Epidermal melanocyte (primary cell): ENCODE results near the gene BRSK2.
A peak's percentile ranks its signal among the peaks of the same experiment; 100 is the strongest.

ENCODE experiments used
- DNase-seq: peaks from one replicate; pipeline ENCODE4 v3.0.0; 2011; ENCODE audit warnings: low spot score; ENCODE audit not compliant: insufficient read length

BRSK2 gene

DNA sequence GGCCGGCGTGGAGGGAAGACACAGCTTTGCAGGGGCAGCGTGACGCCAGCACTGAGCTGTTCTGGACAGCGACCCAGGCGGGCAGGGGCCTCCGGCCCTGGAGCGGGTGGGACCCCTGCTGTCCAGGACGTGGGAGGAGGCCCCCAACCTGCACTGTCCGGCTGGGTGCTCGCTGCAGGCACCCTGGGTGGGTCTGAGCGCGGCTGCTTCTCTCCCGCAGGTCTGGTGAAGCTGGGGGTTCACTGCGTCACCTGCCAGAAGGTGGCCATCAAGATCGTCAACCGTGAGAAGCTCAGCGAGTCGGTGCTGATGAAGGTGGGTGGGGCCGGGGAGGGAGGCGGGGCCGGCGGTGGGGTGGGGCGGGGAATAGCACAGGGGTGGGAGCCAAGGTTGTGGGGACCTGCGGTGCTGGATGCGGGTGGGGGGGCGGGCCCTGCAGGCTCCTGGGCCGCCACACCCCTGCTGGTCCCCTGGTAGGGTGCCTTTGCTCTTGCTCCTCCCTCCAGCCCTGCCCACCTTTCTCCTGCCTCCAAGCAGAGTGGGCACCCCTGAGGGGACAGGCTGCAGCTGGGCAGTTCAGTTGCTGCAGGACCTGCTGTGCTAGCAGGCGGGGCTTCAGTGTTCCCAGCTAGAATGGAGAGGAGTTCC, 46.2 kb downstream of the BRSK2 start:
- no peak for DNase-seq

DNA sequence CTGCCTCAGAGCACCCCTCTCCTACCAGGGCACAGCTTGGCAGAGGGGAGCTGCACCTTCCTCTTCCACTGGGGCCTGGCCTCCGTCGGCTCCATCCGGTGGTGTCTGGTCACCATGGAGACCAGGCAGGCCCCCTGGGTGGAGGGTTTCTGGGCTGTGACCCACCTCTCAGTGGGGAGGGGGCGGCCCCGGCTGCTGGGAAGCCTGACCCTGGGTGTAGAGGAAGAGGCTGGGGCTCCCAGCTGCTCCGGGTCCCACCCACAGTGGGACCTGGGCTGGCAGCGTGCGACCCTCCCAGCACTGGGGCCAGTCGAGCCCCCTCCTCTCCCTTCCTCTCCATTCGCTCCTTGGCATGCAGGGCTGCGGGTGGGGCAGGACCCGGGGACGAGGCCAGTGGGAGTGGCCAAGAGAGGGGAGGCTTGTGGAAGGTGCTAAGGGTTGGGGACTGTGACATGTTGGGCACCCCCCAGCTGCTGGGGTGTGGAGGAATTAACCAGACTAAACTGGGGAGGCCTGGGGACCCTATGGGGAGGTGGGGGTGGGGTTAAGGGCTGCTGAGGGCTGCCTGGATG, 46.8 kb downstream of the BRSK2 start:
- DNase-seq = no peak

DNA sequence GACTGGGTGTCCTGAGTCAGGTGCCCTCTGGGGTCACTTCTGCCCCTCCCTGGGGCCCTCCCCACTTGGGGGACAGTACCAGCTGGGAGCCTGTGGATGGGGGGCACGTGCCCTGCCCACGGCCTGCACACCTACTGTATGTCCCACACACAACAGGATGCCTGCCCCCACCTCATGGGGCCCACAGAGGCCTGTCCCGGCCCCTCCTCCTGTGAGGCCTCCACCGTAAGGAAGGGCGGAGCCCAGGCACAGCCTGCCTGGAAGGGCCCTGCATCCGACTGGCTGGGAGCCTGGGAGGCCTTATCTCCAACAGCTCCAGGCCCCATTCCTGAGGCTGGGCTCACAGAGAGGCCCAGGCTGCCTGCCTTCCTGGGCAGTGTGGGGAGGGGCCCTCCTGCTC, 47.8 kb downstream of the BRSK2 start:
- DNase-seq = no peak

DNA sequence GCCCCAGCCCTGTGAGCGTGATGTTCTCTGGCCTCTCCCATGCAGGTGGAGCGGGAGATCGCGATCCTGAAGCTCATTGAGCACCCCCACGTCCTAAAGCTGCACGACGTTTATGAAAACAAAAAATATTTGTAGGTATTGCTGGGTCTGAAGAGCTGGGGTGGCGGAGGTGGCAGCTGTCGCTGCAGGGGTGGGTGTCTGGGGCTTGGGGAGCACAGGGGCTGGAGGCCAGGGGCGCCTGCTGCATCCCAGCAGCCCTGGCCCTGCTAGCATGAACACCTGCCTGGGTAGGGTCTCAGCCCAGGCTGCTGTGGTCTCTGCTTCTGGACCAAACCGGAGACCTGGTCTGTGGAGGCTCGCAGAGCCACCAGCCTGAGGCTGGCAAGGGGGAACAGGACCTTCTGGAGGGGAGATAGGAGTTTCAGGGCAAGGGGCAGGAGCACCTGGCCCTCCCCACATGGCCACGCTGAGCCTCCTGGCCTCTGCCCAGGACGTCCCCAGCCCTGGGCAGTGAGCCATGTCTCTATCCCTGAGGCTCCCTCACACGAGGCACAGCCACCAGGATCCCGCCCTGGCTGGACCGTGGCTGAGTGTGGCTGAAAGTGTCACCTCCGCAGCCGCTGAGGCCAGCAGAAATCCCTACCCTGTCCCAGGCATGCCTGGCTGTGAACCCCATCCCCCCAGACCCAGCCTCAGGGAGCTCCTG, 48.7 kb downstream of the BRSK2 start:
- no peak for DNase-seq

DNA sequence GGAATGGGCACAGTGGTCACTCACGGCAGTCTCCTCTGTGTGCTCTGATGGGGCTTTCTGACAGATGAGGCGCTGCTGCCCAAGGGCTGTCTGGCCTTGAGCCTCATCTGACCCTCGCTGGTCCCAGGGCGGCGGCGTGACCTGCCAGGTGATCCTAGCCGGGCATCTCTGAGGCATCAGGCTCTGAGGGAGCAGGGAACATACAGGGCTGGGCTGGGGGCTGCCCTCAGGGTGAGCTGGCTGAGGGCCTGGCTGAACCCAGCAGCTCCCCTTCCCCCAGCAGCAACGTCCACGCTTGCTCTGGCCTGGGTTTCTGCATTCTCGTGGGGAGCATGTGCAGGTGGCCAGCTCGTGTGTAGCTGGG, 49.2 kb downstream of the BRSK2 start:
- no peak for DNase-seq

DNA sequence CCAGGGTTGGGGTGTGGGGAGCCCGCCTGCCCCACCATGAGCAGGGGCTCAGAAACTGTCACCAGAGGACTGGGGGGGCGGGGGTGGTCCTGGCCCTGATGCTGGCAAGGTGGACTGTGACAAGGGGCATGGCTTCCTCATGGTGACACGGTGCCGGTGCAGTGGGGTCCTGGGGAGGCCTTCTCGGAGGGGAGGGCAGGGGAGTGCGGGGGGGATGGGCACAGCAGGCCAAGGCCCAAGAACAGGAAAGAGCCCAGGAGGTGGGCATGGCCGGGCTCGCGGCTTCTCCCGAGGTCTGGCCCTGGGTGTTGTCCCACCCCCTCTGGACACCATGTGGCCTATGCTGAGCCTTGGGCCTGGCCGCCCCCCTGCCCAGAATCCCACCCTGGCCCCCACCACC, 49.6 kb downstream of the BRSK2 start:
- no peak for DNase-seq

DNA sequence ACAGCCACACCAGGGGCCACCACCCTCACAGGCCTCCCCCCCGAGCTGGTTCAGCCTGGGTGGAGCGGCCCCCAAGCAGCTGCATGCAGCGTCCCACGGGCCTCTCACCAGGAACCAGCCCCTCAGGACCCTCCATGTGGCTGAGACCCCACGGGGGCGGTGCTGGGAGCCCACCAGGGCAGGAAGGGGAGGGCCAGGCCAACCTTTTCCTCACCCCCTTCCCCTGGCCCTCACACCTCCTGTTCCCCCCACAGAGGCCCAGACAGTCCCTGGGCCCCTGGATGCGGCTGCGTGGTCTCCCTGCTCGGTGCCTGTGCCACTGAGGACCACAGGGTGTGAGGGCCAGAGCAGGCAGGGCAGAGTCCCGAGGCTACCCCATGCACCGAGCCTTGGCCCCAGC, 50.3 kb downstream of the BRSK2 start:
- no peak for DNase-seq

DNA sequence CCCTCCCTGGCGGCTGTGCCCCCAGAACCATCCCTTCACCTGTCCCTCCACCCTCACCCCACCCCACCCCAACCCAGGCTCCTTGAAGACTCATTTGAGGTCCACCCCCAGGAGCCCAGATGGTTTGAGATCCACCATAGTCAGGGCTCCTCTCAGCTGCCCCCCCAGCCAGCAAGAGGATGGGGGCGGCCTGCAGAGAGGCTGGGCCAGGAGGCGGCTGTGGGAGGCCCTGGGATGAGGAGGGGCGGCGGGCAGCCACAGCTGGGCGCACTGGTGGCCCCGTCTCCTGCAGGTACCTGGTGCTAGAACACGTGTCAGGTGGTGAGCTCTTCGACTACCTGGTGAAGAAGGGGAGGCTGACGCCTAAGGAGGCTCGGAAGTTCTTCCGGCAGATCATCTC, 50.8 kb downstream of the BRSK2 start:
- no peak for DNase-seq

DNA sequence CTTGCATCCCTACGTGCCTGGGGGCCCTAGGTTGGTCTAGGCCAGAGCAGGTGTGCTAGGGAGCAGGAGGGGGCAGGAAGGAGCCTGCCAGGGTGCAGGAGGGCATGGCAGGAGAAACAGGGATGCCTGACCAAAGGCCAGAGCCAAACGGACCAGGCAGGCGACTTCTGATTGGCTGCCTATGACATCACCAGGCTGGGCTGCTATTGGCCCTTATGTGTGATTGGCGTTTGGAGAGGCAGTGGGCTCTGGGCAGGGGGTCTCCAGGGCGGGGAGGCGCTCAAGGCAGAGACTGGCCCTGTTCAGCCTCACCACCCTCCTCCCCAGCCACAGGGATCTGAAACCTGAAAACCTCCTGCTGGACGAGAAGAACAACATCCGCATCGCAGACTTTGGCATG, 52.4 kb downstream of the BRSK2 start:
- DNase-seq = no peak

DNA sequence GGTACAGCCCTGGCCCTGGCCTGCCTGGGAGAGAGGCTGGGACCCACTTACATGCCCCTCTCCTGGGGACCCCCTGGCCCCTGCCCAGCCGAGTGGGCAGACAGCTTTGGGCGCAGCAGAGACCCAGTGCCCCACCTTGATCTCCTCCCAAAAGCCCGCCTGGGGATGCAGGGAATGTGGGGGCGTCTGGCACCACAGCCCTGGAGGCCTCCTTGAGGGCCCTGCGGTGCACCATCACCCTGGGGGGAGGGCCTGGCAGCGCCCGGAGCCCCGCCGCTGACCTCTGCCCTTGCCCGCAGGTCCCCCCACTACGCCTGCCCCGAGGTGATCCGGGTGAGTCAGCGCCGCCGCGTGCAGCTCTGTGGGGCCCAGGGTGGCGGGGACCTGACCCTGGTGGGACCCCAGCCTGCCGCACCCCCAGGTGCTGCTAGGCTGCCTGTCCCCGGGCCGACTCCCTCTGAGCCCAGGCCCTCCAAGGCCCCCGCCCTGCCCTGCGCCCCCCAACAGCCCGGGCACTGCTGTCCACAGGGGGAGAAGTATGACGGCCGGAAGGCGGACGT, 53.2 kb downstream of the BRSK2 start:
- DNase-seq = no peak

DNA sequence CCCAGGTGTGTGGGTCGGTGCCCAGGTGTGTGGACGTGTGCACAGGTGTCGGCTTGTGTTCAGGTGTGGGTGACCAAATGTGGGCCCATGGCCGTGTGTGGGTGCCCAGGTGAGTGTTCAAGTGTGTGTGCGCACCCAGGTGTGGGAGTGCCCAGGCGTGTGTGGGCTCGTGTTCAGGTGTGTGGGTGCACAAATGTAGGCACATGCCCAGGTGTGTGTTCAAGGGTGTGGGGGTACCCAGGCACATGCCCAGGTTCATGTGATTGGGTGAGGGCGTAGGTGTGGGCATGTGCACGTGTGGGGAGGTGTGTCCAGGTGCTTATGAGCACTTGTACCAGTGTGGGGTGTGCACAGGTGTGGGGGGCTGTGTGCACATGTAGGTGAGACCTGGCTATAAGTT, 54.0 kb downstream of the BRSK2 start:
- no peak for DNase-seq

DNA sequence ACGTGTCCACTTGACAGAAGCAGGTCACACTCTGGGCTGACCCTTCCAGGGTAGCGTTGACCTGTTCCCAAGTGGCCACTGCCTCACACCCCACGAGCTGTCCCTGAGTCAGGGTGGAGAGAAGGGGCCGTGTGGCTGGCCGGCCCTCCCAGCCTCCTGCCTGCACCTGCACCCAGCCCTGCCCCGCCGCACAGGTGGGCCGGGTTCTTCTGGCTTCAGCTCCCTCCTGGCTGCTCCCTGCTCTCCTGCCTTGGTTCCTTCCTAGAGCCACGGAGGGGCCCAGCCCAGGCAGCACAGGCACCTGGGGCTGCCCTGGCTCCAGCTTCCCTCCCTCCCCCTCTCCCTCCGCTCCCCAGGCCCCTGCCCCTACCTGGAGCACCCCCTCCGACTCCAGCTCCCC, 54.6 kb downstream of the BRSK2 start:
- no peak for DNase-seq

DNA sequence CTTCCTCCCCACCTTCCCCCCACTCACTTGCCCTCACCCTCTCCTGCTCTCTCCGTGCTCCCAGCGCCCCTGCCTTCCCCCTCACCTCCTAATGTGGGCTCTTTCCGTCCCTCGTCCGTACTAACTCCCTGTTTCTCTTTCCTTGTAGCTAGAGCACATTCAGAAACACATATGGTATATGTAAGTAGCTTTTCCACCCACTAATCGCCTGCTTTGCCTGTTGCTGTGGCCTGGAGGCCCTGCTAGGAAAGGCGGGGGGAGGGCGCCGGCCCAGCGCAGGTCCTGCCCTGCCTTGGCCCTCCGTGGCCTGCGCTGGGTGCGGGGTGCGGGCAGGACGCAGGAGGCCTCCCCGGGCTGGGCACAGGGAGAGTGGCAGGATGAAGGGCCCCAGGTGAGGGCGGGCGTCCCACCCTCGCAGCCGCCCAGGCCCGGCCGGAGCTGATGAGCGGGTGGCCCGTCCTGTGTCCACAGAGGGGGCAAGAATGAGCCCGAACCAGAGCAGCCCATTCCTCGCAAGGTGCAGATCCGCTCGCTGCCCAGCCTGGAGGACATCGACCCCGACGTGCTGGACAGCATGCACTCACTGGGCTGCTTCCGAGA, 55.2 kb downstream of the BRSK2 start:
- no peak for DNase-seq

DNA sequence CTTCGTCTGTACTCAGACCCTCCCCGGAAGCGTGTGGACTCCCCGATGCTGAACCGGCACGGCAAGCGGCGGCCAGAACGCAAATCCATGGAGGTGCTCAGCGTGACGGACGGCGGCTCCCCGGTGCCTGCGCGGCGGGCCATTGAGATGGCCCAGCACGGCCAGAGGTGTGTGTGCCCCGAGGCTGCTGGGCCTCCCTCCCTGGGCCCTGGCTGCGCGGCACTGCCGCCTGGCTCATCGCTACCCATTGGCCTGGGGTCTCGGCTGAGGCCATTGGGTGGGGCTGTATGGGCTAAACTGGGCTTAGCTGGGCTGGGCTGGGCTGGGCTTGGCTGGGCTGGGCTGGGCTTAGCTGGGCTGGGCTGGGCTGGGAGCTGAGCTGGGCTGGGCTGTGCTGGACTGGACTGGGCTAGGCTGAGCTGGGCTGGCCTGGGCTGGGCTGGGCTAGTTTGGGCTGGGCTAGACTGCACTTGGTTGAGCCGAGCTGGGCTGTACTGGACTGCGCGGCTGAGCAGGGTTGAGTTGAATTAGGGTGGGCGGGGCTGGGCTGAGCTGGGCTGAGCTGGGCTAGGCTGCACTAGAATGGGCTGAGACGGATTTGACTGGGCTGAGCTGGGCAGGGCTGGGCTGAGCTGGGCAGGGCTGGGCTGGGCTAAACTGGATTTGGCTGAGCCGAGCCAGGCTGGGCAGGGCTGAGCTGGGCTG, 56.2 kb downstream of the BRSK2 start:
- no peak for DNase-seq

DNA sequence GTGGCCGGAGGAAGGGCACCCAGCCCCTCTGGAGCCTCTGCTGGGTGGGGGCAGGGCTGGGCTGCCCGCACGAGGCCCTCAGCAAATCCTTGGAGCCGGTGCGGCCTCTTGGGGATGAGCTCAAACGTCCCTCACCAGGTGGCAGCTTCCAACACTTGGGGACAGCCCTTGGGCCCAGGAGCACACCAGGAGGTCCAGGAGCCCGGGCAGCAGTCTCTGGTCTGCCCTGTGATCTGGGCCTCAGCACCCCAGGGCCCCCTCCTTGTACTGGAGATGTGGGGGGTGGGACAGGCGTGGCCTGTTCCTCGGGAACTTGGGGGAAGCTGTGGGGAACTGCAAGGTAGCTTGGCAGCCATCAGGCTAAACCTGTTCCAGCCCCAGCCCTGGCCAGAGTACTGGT, 56.9 kb downstream of the BRSK2 start:
- no peak for DNase-seq

DNA sequence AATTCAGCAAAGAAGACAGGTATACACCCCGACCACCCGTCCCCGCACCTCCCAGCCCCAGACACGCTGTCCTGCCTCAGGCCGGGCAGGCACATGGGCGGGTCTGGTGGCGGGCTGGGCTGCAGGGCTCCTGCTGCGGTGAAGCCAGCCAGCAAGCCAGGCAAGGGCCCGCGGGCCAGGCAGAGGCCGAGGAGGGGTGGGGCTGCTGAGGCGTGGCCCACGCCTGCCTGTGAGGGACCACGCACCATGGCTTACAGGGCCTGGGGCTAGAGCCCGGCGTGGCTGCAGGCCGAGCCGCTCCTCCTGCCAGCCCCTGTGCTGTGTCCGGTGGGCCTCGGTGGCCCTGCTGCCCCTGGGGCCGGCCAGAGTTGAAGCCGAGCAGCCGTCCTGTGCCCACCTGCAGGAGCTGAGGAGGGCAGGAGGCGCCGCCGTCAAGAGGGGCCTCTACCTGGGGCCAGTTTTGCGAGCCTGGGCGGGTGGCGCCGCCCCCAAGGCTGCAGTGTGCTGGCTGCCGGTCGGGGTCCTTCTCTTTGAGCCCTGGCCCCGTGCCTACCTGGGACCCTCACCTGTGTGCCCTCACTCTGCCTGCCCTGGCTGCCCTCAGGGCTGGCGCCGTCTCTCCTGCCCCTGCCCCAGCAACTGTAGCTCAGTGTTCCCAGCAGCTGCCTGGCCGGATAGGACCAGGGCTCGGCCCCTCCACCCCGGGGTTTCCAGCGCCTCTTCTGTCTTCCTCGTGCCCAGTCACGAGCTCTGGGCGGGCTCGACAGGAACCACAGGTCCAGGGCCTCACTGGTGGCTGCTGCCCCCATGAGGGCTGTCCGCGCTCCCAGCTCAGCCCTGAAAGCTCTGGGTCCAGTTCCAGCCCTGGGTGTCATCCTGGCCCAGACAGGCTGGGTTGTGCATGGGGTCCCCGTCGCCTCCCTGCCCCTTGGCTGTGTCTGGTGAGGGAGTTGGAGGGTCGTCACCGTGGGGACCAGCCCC, 58.4 kb downstream of the BRSK2 start:
- peak; percentile 77 for DNase-seq

DNA sequence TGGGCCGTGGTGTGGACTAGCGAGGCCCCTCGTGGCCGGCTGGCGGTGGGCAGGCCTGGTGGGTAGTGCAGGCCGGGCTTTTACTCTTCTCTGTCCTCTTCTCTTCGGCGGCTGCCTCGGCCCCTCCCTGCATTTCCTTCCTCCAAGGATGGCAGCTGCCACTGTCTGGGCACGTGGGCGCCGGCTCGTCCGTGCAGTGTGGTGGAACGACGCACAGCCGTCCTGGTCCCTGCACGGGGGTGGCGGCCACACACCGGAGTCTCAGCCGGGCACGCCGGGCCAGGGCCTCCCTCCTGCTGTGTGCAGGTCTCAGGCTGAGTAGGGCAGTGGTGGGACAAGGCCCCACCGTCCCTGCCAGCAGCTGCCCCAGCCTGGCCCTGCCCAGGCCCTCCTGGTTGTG, 59.1 kb downstream of the BRSK2 start:
- no peak for DNase-seq

DNA sequence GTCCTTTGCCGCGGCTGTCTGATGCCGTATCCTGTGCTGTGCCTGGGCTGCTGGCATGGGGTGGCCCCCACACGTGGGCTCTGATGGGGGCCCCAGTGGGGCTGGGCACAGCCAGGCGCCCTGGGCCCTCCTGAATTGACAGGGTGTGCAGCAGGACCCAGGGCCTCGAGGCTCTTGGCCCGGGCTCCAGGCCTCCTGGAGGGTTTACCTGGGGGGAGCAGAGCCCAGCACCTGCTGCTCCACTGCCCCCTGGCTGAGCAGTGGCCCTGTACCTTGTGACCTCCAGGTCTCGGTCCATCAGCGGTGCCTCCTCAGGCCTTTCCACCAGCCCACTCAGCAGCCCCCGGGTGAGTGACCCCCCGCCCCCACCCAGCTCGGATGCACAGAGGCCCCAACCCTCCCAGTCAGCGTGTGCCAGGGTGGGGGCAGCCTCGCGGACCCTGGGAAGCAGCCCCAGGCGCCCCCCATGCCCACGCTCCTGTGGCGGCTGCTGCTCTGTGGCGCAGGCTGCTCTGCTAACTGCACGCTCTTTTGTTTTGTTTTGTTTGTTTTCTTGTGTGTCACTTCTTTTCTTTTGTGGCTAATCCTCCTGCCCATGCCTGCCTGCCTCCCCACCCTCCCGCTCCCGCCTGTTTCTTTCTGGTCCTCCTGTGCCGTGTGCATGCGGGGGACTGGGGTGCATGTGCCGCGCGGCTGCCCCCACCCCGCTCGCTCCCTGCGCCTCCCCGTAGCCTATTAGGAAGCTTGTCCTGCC, 59.9 kb downstream of the BRSK2 start:
- no peak for DNase-seq

DNA sequence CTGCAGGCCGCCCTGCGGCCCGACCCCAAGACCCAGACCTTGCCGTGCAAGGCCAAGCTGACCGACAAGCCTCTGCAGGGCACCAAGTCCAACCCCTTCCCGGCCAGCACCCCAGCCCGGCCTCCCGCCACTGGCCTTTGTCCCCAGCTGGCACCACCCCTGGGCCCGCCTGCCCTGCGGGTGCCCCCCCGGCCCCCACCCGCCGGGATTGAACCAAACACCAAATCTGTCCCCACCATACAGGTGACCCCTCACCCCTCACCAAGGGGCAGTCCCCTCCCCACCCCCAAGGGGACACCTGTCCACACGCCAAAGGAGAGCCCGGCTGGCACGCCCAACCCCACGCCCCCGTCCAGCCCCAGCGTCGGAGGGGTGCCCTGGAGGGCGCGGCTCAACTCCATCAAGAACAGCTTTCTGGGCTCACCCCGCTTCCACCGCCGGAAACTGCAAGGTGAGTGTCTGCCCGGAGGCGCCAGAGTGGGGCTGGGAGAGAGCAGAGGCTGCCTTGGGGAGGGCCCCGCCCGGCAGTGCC, 60.7 kb downstream of the BRSK2 start:
- DNase-seq = no peak
